Sigmoid colon (tissue), 7 donors: ENCODE measurements around the gene ELOB. TPM values are rescaled to one million over a fixed set of nuclear protein-coding genes. Genes with fewer than 3 reads are reported as not detected.

Experiments used
- DNase-seq: peaks from one replicate; pipeline ENCODE4 v3.0.0-alpha.2; 2019
- H3K27ac ChIP-seq, 4 donors: fragments of 200-600 bp; sonication (generic); one replicate each; pipeline ENCODE4 v1.5.1; 2016 to 2019; ENCODE audit warnings: mild to moderate bottlenecking in 1 of 4
- H3K27me3 ChIP-seq, 3 donors: fragments of 200-600 bp; sonication (generic); one replicate each; pipeline ENCODE4 v1.5.1; 2019; ENCODE audit warnings: mild to moderate bottlenecking in 1 of 3
- H3K36me3 ChIP-seq, 4 donors: fragments of 200-600 bp; sonication (generic); one replicate each; pipeline ENCODE4 v1.5.1; 2016 to 2019
- H3K4me1 ChIP-seq, 4 donors: fragments of 200-600 bp; sonication (generic); one replicate each; pipeline ENCODE4 v1.5.1; 2017 to 2019
- H3K4me3 ChIP-seq, 4 donors: fragments of 200-600 bp; sonication (generic); one replicate each; pipeline ENCODE4 v1.5.1; 2017 to 2019; ENCODE audit warnings: mild to moderate bottlenecking in 2 of 4, moderate library complexity in 1 of 4
- H3K9me3 ChIP-seq, 4 donors: fragments of 200-600 bp in 3 of 4; sonication (generic) in 3 of 4; one replicate each; pipeline versions ENCODE4 v1.5.1 to v1.6.1; 2013 to 2019
- CTCF ChIP-seq, 4 experiments: fragments of 450-650 bp in 3 of 4; fragments of 200-600 bp in 1 of 4; IDR thresholded peaks; one replicate each; pipeline ENCODE4 v1.5.1; 2016 to 2019; ENCODE audit warnings: antibody characterized with exemption in 4 of 4, mild to moderate bottlenecking in 3 of 4, moderate library complexity in 2 of 4
- EP300 ChIP-seq, 4 donors: sonication (generic); formaldehyde crosslinking; IDR thresholded peaks; one replicate each; pipeline ENCODE4 v1.6.1; 2017; ENCODE audit warnings: antibody characterized with exemption in 4 of 4
- POLR2A ChIP-seq, 2 donors: fragments of 450-650 bp; IDR thresholded peaks; one replicate each; pipeline ENCODE4 v1.6.1; 2016; ENCODE audit warnings: antibody characterized with exemption in 2 of 2, mild to moderate bottlenecking in 2 of 2, moderate library complexity in 2 of 2
- POLR2AphosphoS5 ChIP-seq, 4 donors: sonication (generic); formaldehyde crosslinking; IDR thresholded peaks; one replicate each; pipeline ENCODE4 v1.6.1; 2017; ENCODE audit warnings: antibody characterized with exemption in 4 of 4
- whole genome bisulfite sequencing, 2 donors: extraction: QIAGEN DNeasy Blood & Tissue Kit; methylation state at CpG; one replicate each; pipeline ENCODE4 v1.1.7; 2013; 5-methylcytosine and 5-hydroxymethylcytosine counted together
- intact Hi-C: fragments of 100-400 bp; cut with DNase I; formaldehyde crosslinking; loops from one replicate; pipeline ENCODE4 v1.15.1; 2023
- polyA plus RNA-seq, 3 donors: library from polyadenylated mRNA; stranded (reverse); fragments of 200-250 nt; gene quantifications; one replicate each; pipeline ENCODE4 v1.2.3, GENCODE V29; 2013
- total RNA-seq, 4 donors: library from RNA; depleted of rRNA; stranded (reverse); fragments of >200 nt; gene quantifications; one replicate each; pipeline ENCODE4 v1.1.0, GENCODE V29; 2016
- donor health status: healthy with polysubstance abuse.
- donor health status: Bipolar disorder and iron deficiency.
- donor health status: healthy.

Gene ELOB
- total and polyA plus RNA-seq, 7 donors, result 329 to 1,166 (median 475) TPM

GRCh38 chr16:2736476-2737237, 40.4 kb downstream of the ELOB start:
- Histone ChIP-seq H3K4me3 (no peak overlapping the region), H3K36me3 (no peaks in the 10 kb centered on the region), H3K27me3 (peaks cover 0 to 30% (median 27%) of the 10 kb centered on the region in 3 donors), H3K27ac (no peak overlapping the region), H3K4me1 (no peaks in the 10 kb centered on the region), H3K9me3 (no peaks in the 10 kb centered on the region)
- DNase-seq, result no peak
- WGBS, 2 donors, result 93% methylated on average over 11 of the region's 11 CpGs
- intact Hi-C loops, result no loop called here
- TF ChIP-seq POLR2A (IDR thresholded peaks at IDR 0.05), result no peak
- no peak for TF ChIP-seq EP300 (IDR thresholded peaks at IDR 0.05)
- no peak for TF ChIP-seq POLR2AphosphoS5 (IDR thresholded peaks at IDR 0.05)
- no peak for TF ChIP-seq CTCF (IDR thresholded peaks at IDR 0.05)

- intact Hi-C loops, result no loop called here
- no peaks in the 10 kb centered on the region for H3K36me3 ChIP-seq
- no peak for TF ChIP-seq CTCF (IDR thresholded peaks at IDR 0.05)
- no peak for TF ChIP-seq EP300 (IDR thresholded peaks at IDR 0.05)
- no peak for TF ChIP-seq POLR2A (IDR thresholded peaks at IDR 0.05)
- no peak for TF ChIP-seq POLR2AphosphoS5 (IDR thresholded peaks at IDR 0.05)
- H3K9me3 ChIP-seq, result no peaks in the 10 kb centered on the region
- no peak overlapping the region for H3K4me3 ChIP-seq
- no peaks in the 10 kb centered on the region for H3K4me1 ChIP-seq
- no peak for DNase-seq
- H3K27me3 ChIP-seq, result peaks cover 0 to 27% (median 27%) of the 10 kb centered on the region in 3 donors
- no peak overlapping the region for H3K27ac ChIP-seq
- WGBS, 2 donors, result 77 to 84% methylated on average over 10 of the region's 10 CpGs
Measured at GRCh38 chr16:2734844-2735515, 42.1 kb downstream of the ELOB start.

- 82 to 87% methylated on average over 7 of the region's 7 CpGs for WGBS, 2 donors
Measured at GRCh38 chr16:2728034-2728433, 49.0 kb downstream of the ELOB start.

GRCh38 chr16:2726923-2727322, 50.2 kb downstream of the ELOB start:
- WGBS, 2 donors, result 82 to 88% methylated on average over 5 of the region's 5 CpGs
- H3K4me1 ChIP-seq, result no peaks in the 10 kb centered on the region
- H3K36me3 ChIP-seq, result no peaks in the 10 kb centered on the region
- TF ChIP-seq EP300 (IDR thresholded peaks at IDR 0.05), result no peak
- TF ChIP-seq POLR2A (IDR thresholded peaks at IDR 0.05), result no peak
- no peak for TF ChIP-seq POLR2AphosphoS5 (IDR thresholded peaks at IDR 0.05)
- H3K4me3 ChIP-seq, result no peak overlapping the region
- H3K27me3 ChIP-seq, result peaks cover 0 to 10% (median 0%) of the 10 kb centered on the region in 3 donors
- H3K27ac ChIP-seq, result no peak overlapping the region
- DNase-seq, result no peak
- intact Hi-C loops, result no loop called here
- no peaks in the 10 kb centered on the region for H3K9me3 ChIP-seq

More at GRCh38 chr16:2728034-2728433, 49.0 kb downstream of the ELOB start:
- no peaks in the 10 kb centered on the region for H3K4me1 ChIP-seq
- no peak overlapping the region for H3K27ac ChIP-seq
- intact Hi-C loops, result no loop called here
- H3K27me3 ChIP-seq, result peaks cover 0 to 10% (median 0%) of the 10 kb centered on the region in 3 donors
- TF ChIP-seq EP300 (IDR thresholded peaks at IDR 0.05) (no peak), CTCF (IDR thresholded peaks at IDR 0.05) (no peak), POLR2A (IDR thresholded peaks at IDR 0.05) (no peak)
- no peaks in the 10 kb centered on the region for H3K36me3 ChIP-seq
- no peak for DNase-seq
- H3K4me3 ChIP-seq, result no peak overlapping the region
- H3K9me3 ChIP-seq, result no peaks in the 10 kb centered on the region

GRCh38 chr16:2724816-2725348, 52.2 kb downstream of the ELOB start:
- intact Hi-C loops, result no loop called here
- Histone ChIP-seq H3K4me1 (peaks cover 0 to 15% (median 12%) of the 10 kb centered on the region in 4 donors), H3K9me3 (no peaks in the 10 kb centered on the region), H3K27ac (no peak overlapping the region), H3K4me3 (no peak overlapping the region), H3K27me3 (peaks cover 0 to 10% (median 0%) of the 10 kb centered on the region in 3 donors), H3K36me3 (no peaks in the 10 kb centered on the region)
- no peak for TF ChIP-seq CTCF (IDR thresholded peaks at IDR 0.05)
- no peak for TF ChIP-seq EP300 (IDR thresholded peaks at IDR 0.05)
- no peak for TF ChIP-seq POLR2AphosphoS5 (IDR thresholded peaks at IDR 0.05)
- no peak for TF ChIP-seq POLR2A (IDR thresholded peaks at IDR 0.05)
- WGBS, 2 donors, result 46 to 70% methylated on average over 16 of the region's 16 CpGs
- no peak for DNase-seq
